Esophagus squamous epithelium (tissue), 4 donors: ENCODE results near the gene TRAF3.

Experiments
- CTCF ChIP-seq, 6 experiments: fragments of 450-650 bp in 4 of 6; fragments of 200-600 bp in 2 of 6; sonication (generic) in 2 of 6; IDR thresholded peaks; one replicate each; pipeline ENCODE4 v1.5.1; 2016 to 2019; ENCODE audit warnings: antibody characterized with exemption in 6 of 6, mild to moderate bottlenecking in 4 of 6, moderate library complexity in 4 of 6
- POLR2A ChIP-seq, 4 donors: fragments of 450-650 bp; IDR thresholded peaks; one replicate each; pipeline ENCODE4 v1.6.1; 2017; ENCODE audit warnings: antibody characterized with exemption in 4 of 4, mild to moderate bottlenecking in 4 of 4, moderate library complexity in 3 of 4

- no peak for TF ChIP-seq CTCF (IDR thresholded peaks at IDR 0.05)
- no peak for TF ChIP-seq POLR2A (IDR thresholded peaks at IDR 0.05)
These were observed 120.2 kb downstream of the TRAF3 start for GRCh38 chr14:102897299-102898027.
